ENCODE results near the gene COX7B2.

COX7B2 gene

DNA sequence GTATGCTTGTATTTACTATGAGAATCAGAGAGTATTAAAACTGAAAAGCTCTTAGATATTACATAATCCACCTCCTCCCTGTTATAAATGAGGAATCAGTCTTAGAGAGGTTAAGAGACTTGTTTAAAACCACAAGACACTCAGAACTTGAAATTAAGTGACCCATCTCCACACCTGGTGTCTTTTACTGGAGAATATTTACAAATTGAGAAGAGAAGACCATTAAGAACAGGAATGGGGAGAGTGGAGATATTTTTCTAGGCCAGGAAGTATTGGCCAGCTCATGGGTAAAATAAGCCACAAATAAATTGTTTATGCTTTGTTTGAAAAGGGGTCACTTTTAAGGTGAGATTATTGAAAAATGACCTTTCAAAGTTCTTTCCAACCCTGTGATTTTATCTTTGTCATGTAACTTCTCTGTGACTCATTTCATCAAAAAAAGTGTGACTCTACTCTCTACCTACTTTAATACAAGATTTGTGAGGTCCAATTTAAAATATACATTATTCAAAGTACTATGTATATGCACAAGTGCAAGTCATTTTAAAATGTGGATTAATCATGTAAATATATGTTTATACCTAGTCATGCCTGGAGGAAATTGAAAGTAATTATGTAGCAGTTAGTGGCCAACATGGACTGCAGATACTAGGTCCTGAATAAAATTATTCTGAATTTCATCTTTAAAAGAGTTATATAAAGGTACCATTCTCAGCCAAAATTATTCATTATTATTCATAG lies 15.9 kb upstream of the COX7B2 start:
- Histone ChIP-seq H3K79me2 (ENCODE audit: control insufficient read depth, insufficient read depth, low read length) (no peaks in the 10 kb centered on the region), H2AK5ac (ENCODE audit: low read length) (no peak overlapping the region), H3K4ac (ENCODE audit: low read depth, low read length) (no peak overlapping the region), H3K79me1 (ENCODE audit: low read length) (no peaks in the 10 kb centered on the region), H3K23ac (ENCODE audit: low read length) (no peak overlapping the region), H3K4me3 (ENCODE audit: low read length) (no peak overlapping the region), H3K27ac (ENCODE audit: low read depth, low read length) (no peak overlapping the region), H3K56ac (ENCODE audit: low read length) (no peak overlapping the region), H3K9ac (ENCODE audit: low read length) (no peak overlapping the region), H3K36me3 (ENCODE audit: control insufficient read depth, insufficient read depth, low read length) (no peaks in the 10 kb centered on the region), H2BK15ac (replicated peaks; ENCODE audit: low read depth) (no peak overlapping the region), H3K27me3 (ENCODE audit: insufficient read depth, low read length, poor library complexity) (no peaks in the 10 kb centered on the region), H3K4me1 (ENCODE audit: control insufficient read depth, low read depth, low read length) (no peaks in the 10 kb centered on the region), H2BK120ac (ENCODE audit: low read depth, low read length) (no peak overlapping the region), H3K18ac (ENCODE audit: low read length) (no peak overlapping the region), H3K4me2 (ENCODE audit: low read length) (no peak overlapping the region), H4K5ac (ENCODE audit: low read length) (no peak overlapping the region), H4K8ac (ENCODE audit: low read depth, low read length) (no peak overlapping the region), H2BK5ac (ENCODE audit: low read length) (no peak overlapping the region)
- DNase-seq: no peak

DNA sequence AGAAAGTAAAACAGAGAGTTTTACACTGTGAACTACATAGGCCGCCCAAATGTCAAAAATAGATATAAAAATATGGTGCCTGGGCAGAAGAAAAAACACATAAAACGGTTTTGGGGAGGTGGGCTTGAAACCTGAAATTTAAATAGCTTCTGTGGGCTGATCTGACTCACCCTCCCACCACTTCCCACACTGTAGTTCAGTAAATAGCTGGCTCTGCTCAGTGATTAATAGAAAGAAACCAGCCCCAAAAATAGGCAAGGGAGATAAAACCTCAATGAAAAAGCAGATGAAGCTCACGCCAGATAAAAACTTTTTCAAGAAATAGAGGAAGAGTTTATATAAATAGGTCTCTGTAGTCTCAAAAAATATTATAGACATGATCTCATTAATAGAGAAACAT lies 13.2 kb upstream of the COX7B2 start:
- no peaks in the 10 kb centered on the region for H3K79me2 ChIP-seq (ENCODE audit: control insufficient read depth, insufficient read depth, low read length)
- H2BK120ac ChIP-seq (ENCODE audit: low read depth, low read length): no peak overlapping the region
- H2AK5ac ChIP-seq (ENCODE audit: low read length): no peak overlapping the region
- DNase-seq: no peak
- H3K4me1 ChIP-seq (ENCODE audit: control insufficient read depth, low read depth, low read length): no peaks in the 10 kb centered on the region
- no peak overlapping the region for H3K9ac ChIP-seq (ENCODE audit: low read length)
- no peak overlapping the region for H2BK15ac ChIP-seq (replicated peaks; ENCODE audit: low read depth)
- no peak overlapping the region for H3K4ac ChIP-seq (ENCODE audit: low read depth, low read length)
- H3K36me3 ChIP-seq (ENCODE audit: control insufficient read depth, insufficient read depth, low read length): no peaks in the 10 kb centered on the region
- H3K27me3 ChIP-seq (ENCODE audit: insufficient read depth, low read length, poor library complexity): no peaks in the 10 kb centered on the region
- H3K27ac ChIP-seq (ENCODE audit: low read depth, low read length): no peak overlapping the region
- no CpG with 5 or more reads among the region's 3 CpGs for WGBS (ENCODE audit: extremely low coverage, insufficient coverage, low lambda C conversion rate)
- no peak overlapping the region for H4K8ac ChIP-seq (ENCODE audit: low read depth, low read length)
- H3K18ac ChIP-seq (ENCODE audit: low read length): no peak overlapping the region
- no peaks in the 10 kb centered on the region for H3K79me1 ChIP-seq (ENCODE audit: low read length)
- H3K56ac ChIP-seq (ENCODE audit: low read length): no peak overlapping the region
- H2BK5ac ChIP-seq (ENCODE audit: low read length): no peak overlapping the region
- no peak overlapping the region for H4K5ac ChIP-seq (ENCODE audit: low read length)
- no peak overlapping the region for H3K4me3 ChIP-seq (ENCODE audit: low read length)
- no peak overlapping the region for H3K23ac ChIP-seq (ENCODE audit: low read length)
- H3K4me2 ChIP-seq (ENCODE audit: low read length): no peak overlapping the region

DNA sequence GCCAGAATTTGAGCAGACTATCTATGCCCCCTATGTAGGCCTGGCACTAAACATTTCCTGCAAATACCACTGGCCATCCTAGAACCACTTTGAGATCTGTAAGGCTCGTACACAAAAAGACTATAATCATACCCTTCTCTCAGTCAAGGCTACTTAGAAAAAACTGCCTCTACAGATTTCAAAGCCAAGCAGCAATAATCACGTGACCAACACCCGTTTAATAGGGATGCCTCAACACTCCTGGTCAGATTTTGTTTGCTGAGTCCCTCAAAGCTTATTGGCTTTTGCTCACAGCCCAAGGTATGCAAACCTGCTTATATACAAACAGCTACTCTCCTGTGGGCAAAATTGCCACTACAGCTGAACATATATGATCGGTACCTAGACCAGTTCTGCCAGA lies 897 bp downstream of the COX7B2 start:
- no CpG with 5 or more reads among the region's 4 CpGs for WGBS (ENCODE audit: extremely low coverage, insufficient coverage, low lambda C conversion rate)
- no peak overlapping the region for H3K18ac ChIP-seq (ENCODE audit: low read length)
- H3K23ac ChIP-seq (ENCODE audit: low read length): no peak overlapping the region

DNA sequence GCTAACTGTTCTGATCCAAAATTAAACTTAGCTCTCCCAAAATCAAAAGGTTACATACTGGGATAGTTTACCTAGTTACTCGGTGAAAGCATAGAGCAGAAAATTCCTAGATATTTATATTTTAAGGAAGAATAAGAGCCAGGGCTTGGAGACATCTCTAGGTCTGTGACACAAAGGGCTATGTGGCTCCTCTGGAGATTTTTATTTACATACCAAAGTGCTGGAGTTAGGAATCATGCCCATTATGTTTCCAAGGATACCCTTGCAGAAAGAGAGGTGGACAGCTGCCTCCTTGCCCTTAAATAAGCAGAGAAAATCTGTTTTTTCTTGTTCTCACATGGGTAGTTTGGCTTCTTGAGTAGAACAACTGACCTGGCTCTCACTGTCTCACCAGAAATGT lies 9.0 kb downstream of the COX7B2 start:
- no peaks in the 10 kb centered on the region for H3K27me3 ChIP-seq (ENCODE audit: insufficient read depth, low read length, poor library complexity)
- H2AK5ac ChIP-seq (ENCODE audit: low read length): no peak overlapping the region
- no peak overlapping the region for H3K27ac ChIP-seq (ENCODE audit: low read depth, low read length)
- no peak overlapping the region for H3K23ac ChIP-seq (ENCODE audit: low read length)
- no peaks in the 10 kb centered on the region for H3K36me3 ChIP-seq (ENCODE audit: control insufficient read depth, insufficient read depth, low read length)
- H3K4ac ChIP-seq (ENCODE audit: low read depth, low read length): no peak overlapping the region
- H2BK120ac ChIP-seq (ENCODE audit: low read depth, low read length): no peak overlapping the region
- no peak overlapping the region for H2BK15ac ChIP-seq (replicated peaks; ENCODE audit: low read depth)
- no peak overlapping the region for H3K4me3 ChIP-seq (ENCODE audit: low read length)
- no peak overlapping the region for H4K5ac ChIP-seq (ENCODE audit: low read length)
- no peak overlapping the region for H3K9ac ChIP-seq (ENCODE audit: low read length)
- H3K18ac ChIP-seq (ENCODE audit: low read length): no peak overlapping the region
- H3K79me1 ChIP-seq (ENCODE audit: low read length): no peaks in the 10 kb centered on the region
- no peak overlapping the region for H3K56ac ChIP-seq (ENCODE audit: low read length)
- H3K79me2 ChIP-seq (ENCODE audit: control insufficient read depth, insufficient read depth, low read length): no peaks in the 10 kb centered on the region
- DNase-seq: no peak
- no peak overlapping the region for H3K4me2 ChIP-seq (ENCODE audit: low read length)
- no CpG with 5 or more reads among the region's 1 CpG for WGBS (ENCODE audit: extremely low coverage, insufficient coverage, low lambda C conversion rate)
- no peaks in the 10 kb centered on the region for H3K4me1 ChIP-seq (ENCODE audit: control insufficient read depth, low read depth, low read length)
- H4K8ac ChIP-seq (ENCODE audit: low read depth, low read length): no peak overlapping the region
- no peak overlapping the region for H2BK5ac ChIP-seq (ENCODE audit: low read length)

More for the DNA sequence above, 897 bp downstream of the COX7B2 start:
- H3K4ac ChIP-seq (ENCODE audit: low read depth, low read length): no peak overlapping the region
- H2BK15ac ChIP-seq (replicated peaks; ENCODE audit: low read depth): no peak overlapping the region
- no peak overlapping the region for H3K27ac ChIP-seq (ENCODE audit: low read depth, low read length)
- no peak overlapping the region for H3K4me3 ChIP-seq (ENCODE audit: low read length)
- H4K5ac ChIP-seq (ENCODE audit: low read length): no peak overlapping the region
- H3K56ac ChIP-seq (ENCODE audit: low read length): no peak overlapping the region
- H3K27me3 ChIP-seq (ENCODE audit: insufficient read depth, low read length, poor library complexity): no peaks in the 10 kb centered on the region
- H2BK5ac ChIP-seq (ENCODE audit: low read length): no peak overlapping the region
- no peaks in the 10 kb centered on the region for H3K79me1 ChIP-seq (ENCODE audit: low read length)
- no peak overlapping the region for H3K9ac ChIP-seq (ENCODE audit: low read length)
- H3K4me1 ChIP-seq (ENCODE audit: control insufficient read depth, low read depth, low read length): no peaks in the 10 kb centered on the region
- H4K8ac ChIP-seq (ENCODE audit: low read depth, low read length): no peak overlapping the region
- no peak for DNase-seq
- no peak overlapping the region for H2BK120ac ChIP-seq (ENCODE audit: low read depth, low read length)
- no peaks in the 10 kb centered on the region for H3K36me3 ChIP-seq (ENCODE audit: control insufficient read depth, insufficient read depth, low read length)
- no peak overlapping the region for H2AK5ac ChIP-seq (ENCODE audit: low read length)
- no peaks in the 10 kb centered on the region for H3K79me2 ChIP-seq (ENCODE audit: control insufficient read depth, insufficient read depth, low read length)
- no peak overlapping the region for H3K4me2 ChIP-seq (ENCODE audit: low read length)

DNA sequence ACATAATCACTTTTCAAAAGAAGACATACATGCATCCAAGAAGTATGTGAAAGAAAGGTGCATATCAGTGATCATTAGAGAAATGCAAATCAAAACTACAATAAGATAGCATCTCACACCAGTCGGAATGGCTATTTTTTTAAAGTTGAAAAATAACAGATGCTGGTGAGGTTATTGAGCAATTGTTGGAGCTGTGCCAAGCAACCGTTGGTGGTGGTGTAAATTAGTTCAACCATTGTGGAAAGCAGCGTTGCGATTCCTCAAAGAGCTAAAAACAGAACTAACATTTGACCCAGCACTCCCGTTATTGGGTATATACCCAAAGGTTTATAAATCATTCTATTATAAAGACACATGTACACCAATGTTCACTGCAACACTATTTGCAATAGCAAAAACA lies 14.2 kb downstream of the COX7B2 start:
- WGBS (ENCODE audit: extremely low coverage, insufficient coverage, low lambda C conversion rate): no CpG with 5 or more reads among the region's 5 CpGs
- H3K18ac ChIP-seq (ENCODE audit: low read length): no peak overlapping the region
- H3K4ac ChIP-seq (ENCODE audit: low read depth, low read length): no peak overlapping the region
- no peak overlapping the region for H2BK15ac ChIP-seq (replicated peaks; ENCODE audit: low read depth)
- H2BK5ac ChIP-seq (ENCODE audit: low read length): no peak overlapping the region
- DNase-seq: no peak
- H2AK5ac ChIP-seq (ENCODE audit: low read length): no peak overlapping the region
- no peak overlapping the region for H4K5ac ChIP-seq (ENCODE audit: low read length)
- no peak overlapping the region for H3K4me2 ChIP-seq (ENCODE audit: low read length)
- H3K79me1 ChIP-seq (ENCODE audit: low read length): no peaks in the 10 kb centered on the region
- no peaks in the 10 kb centered on the region for H3K27me3 ChIP-seq (ENCODE audit: insufficient read depth, low read length, poor library complexity)
- no peak overlapping the region for H3K4me3 ChIP-seq (ENCODE audit: low read length)
- H3K36me3 ChIP-seq (ENCODE audit: control insufficient read depth, insufficient read depth, low read length): no peaks in the 10 kb centered on the region
- H3K4me1 ChIP-seq (ENCODE audit: control insufficient read depth, low read depth, low read length): no peaks in the 10 kb centered on the region
- H3K23ac ChIP-seq (ENCODE audit: low read length): no peak overlapping the region
- H3K79me2 ChIP-seq (ENCODE audit: control insufficient read depth, insufficient read depth, low read length): no peaks in the 10 kb centered on the region
- H3K27ac ChIP-seq (ENCODE audit: low read depth, low read length): no peak overlapping the region
- no peak overlapping the region for H3K56ac ChIP-seq (ENCODE audit: low read length)
- no peak overlapping the region for H3K9ac ChIP-seq (ENCODE audit: low read length)
- no peak overlapping the region for H2BK120ac ChIP-seq (ENCODE audit: low read depth, low read length)
- no peak overlapping the region for H4K8ac ChIP-seq (ENCODE audit: low read depth, low read length)

DNA sequence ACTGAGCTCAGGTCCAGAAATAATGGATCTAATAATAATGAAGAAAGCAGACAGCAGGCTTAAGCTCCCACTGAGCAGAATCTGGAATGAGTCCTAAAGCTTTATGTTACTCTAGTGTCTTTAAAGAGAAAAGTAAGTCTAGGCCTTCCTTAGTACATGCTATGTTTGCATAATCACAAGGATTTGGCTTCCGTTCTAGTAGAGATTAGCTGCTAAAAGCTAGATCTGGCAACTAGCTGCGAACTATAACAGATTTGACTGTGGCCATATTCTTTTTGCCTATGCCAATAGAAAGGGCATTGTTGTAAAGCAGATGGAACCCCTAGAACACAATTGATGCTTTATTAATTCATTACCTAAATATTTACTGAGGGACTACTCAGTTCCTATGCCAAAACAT lies 19.0 kb downstream of the COX7B2 start:
- no peak overlapping the region for H3K56ac ChIP-seq (ENCODE audit: low read length)
- H3K27me3 ChIP-seq (ENCODE audit: insufficient read depth, low read length, poor library complexity): no peaks in the 10 kb centered on the region
- WGBS (ENCODE audit: extremely low coverage, insufficient coverage, low lambda C conversion rate): no CpG with 5 or more reads among the region's 2 CpGs
- no peak overlapping the region for H3K9ac ChIP-seq (ENCODE audit: low read length)
- no peak overlapping the region for H2AK5ac ChIP-seq (ENCODE audit: low read length)
- no peaks in the 10 kb centered on the region for H3K4me1 ChIP-seq (ENCODE audit: control insufficient read depth, low read depth, low read length)
- no peak overlapping the region for H2BK15ac ChIP-seq (replicated peaks; ENCODE audit: low read depth)
- H2BK120ac ChIP-seq (ENCODE audit: low read depth, low read length): no peak overlapping the region
- H3K27ac ChIP-seq (ENCODE audit: low read depth, low read length): no peak overlapping the region
- no peaks in the 10 kb centered on the region for H3K79me1 ChIP-seq (ENCODE audit: low read length)
- H3K18ac ChIP-seq (ENCODE audit: low read length): no peak overlapping the region
- H3K79me2 ChIP-seq (ENCODE audit: control insufficient read depth, insufficient read depth, low read length): no peaks in the 10 kb centered on the region
- DNase-seq: no peak
- H3K4me2 ChIP-seq (ENCODE audit: low read length): no peak overlapping the region
- H3K23ac ChIP-seq (ENCODE audit: low read length): no peak overlapping the region
- H4K8ac ChIP-seq (ENCODE audit: low read depth, low read length): no peak overlapping the region
- H3K4ac ChIP-seq (ENCODE audit: low read depth, low read length): no peak overlapping the region
- H2BK5ac ChIP-seq (ENCODE audit: low read length): no peak overlapping the region
- H3K36me3 ChIP-seq (ENCODE audit: control insufficient read depth, insufficient read depth, low read length): no peaks in the 10 kb centered on the region
- H4K5ac ChIP-seq (ENCODE audit: low read length): no peak overlapping the region
- H3K4me3 ChIP-seq (ENCODE audit: low read length): no peak overlapping the region
